Neural crest cell (in vitro differentiated cells): ENCODE results near the gene ZPBP2. TPM values are rescaled to one million over a fixed set of nuclear protein-coding genes. Genes with fewer than 3 reads are reported as not detected.

Experiments used
- total RNA-seq: library from RNA; stranded (reverse); gene quantifications from 2 replicates; pipeline ENCODE4 v1.2.1, GENCODE V29; 2021

Gene ZPBP2
- total RNA-seq, 1 donor from 2014 or later: not detected

Other genes starting within 250 kb of the ZPBP2 start
- not detected in 2 replicates for gene PPP1R1B, start 241.2 kb upstream of the ZPBP2 start, total RNA-seq
- 60.6 and 64.8 TPM in 2 replicates for gene STARD3, start 231.1 kb upstream of the ZPBP2 start, total RNA-seq
- gene TCAP, start 202.9 kb upstream of the ZPBP2 start, total RNA-seq: 1.9 and 2.8 TPM in 2 replicates
- 0.84 and 0.86 TPM in 2 replicates for gene PNMT, start 199.7 kb upstream of the ZPBP2 start, total RNA-seq
- 18.2 and 21.7 TPM in 2 replicates for gene PGAP3, start 180.1 kb upstream of the ZPBP2 start, total RNA-seq
- 78.4 and 82.9 TPM in 2 replicates for gene ERBB2, start 168.1 kb upstream of the ZPBP2 start, total RNA-seq
- 35.6 and 36.8 TPM in 2 replicates for gene MIEN1, start 137.7 kb upstream of the ZPBP2 start, total RNA-seq
- gene GRB7, start 130.3 kb upstream of the ZPBP2 start, total RNA-seq: not detected in 2 replicates
- gene IKZF3, start 3.9 kb upstream of the ZPBP2 start, total RNA-seq: not detected in 2 replicates
- 7.9 and 8.8 TPM in 2 replicates for gene GSDMB, start 50.4 kb downstream of the ZPBP2 start, total RNA-seq
- 42.2 and 47.8 TPM in 2 replicates for gene ORMDL3, start 59.4 kb downstream of the ZPBP2 start, total RNA-seq
- not detected in 2 replicates for gene LRRC3C, start 59.5 kb downstream of the ZPBP2 start, total RNA-seq
- not detected in 2 replicates for gene GSDMA, start 94.8 kb downstream of the ZPBP2 start, total RNA-seq
- gene PSMD3, start 112.6 kb downstream of the ZPBP2 start, total RNA-seq: 157 and 158 TPM in 2 replicates
- not detected in 2 replicates for gene CSF3, start 147.2 kb downstream of the ZPBP2 start, total RNA-seq
- gene MED24, start 186.2 kb downstream of the ZPBP2 start, total RNA-seq: 147 and 154 TPM in 2 replicates
- gene THRA, start 194.8 kb downstream of the ZPBP2 start, total RNA-seq: 15.0 and 15.3 TPM in 2 replicates
- gene NR1D1, start 232.4 kb downstream of the ZPBP2 start, total RNA-seq: 2.5 and 2.8 TPM in 2 replicates